ENCODE results near the gene UQCRC2. TPM values are rescaled to one million over a fixed set of nuclear protein-coding genes. Genes with fewer than 3 reads are reported as not detected.

UQCRC2 gene
- total RNA-seq, 2 donors from 2014 or later, result 79.5 to 122 TPM

DNA sequence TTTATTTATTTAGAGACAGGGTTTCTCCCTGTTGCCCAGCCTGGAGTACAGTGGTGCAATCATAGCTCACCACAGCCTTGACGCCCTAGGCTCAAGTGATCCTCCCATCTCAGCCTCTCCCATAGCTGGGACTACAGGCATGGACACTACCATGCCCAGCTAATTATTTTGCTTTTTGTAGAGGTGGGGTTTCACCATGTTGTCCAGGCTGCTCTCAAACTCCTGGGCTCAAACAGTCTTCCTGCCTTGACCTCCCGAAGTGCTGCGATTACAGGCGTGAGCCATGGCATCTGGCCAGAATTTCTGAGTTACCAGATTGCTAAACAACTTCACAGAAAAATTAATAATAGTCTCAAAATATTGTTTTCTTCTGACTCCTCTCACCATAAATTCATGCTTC lies 76.5 kb downstream of the UQCRC2 start:
- Histone ChIP-seq H3K36me3 (no peaks in the 10 kb centered on the region), H3K27ac (no peak overlapping the region), H3K4me3 (no peak overlapping the region), H3K9me3 (no peaks in the 10 kb centered on the region), H3K27me3 (replicated peaks; ENCODE audit: insufficient read depth) (no peaks in the 10 kb centered on the region), H3K4me1 (ENCODE audit: control insufficient read depth in 1 of 2, low read depth in 2 of 2) (peaks cover 3 to 8% of the 10 kb centered on the region in 2 donors)
- DNase-seq (ENCODE audit: low spot score) (no peak), ATAC-seq (ENCODE audit: insufficient number of reproducible peaks, low FRiP score, low read depth) (no peak)
- TF ChIP-seq, protein P1, sequence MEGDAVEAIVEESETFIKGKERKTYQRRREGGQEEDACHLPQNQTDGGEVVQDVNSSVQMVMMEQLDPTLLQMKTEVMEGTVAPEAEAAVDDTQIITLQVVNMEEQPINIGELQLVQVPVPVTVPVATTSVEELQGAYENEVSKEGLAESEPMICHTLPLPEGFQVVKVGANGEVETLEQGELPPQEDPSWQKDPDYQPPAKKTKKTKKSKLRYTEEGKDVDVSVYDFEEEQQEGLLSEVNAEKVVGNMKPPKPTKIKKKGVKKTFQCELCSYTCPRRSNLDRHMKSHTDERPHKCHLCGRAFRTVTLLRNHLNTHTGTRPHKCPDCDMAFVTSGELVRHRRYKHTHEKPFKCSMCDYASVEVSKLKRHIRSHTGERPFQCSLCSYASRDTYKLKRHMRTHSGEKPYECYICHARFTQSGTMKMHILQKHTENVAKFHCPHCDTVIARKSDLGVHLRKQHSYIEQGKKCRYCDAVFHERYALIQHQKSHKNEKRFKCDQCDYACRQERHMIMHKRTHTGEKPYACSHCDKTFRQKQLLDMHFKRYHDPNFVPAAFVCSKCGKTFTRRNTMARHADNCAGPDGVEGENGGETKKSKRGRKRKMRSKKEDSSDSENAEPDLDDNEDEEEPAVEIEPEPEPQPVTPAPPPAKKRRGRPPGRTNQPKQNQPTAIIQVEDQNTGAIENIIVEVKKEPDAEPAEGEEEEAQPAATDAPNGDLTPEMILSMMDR (IDR thresholded peaks at IDR 0.05), result no peak

DNA sequence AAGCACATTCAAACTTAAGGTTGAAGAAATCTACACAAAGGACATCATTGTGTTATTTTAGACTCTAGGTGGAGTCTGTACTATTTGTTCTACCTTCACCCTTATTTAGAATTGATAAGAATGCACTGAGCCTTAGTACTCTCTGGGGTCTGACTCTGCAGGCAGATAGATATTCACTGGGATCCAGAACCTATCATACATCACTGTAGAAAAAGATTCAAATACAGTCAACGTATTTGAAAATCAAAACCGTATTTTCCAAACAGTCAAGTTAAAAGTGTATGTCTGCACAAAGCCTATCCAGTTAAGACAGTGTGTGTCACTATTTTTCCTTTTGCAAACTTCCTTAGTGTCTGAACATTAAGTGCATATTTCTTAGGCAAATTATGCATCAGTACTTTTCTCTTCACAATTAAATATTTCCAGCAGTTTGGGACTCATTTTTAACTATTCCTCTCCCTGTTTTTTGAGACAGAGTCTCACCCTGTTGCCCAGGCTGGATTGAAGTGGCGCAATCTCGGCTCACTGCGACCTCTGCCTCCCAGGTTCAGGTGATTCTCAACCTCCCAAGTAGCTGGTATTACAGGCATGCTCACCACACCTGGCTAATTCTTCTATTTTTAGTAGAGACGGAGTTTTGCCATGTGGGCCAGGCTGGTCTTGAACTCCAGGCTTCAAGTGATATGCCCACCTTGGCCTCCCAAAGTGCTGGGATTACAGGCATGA lies 77.1 kb downstream of the UQCRC2 start:
- Histone ChIP-seq H3K4me3 (no peak overlapping the region), H3K36me3 (no peaks in the 10 kb centered on the region), H3K27ac (no peak overlapping the region), H3K4me1 (ENCODE audit: control insufficient read depth in 1 of 2, low read depth in 2 of 2) (peaks cover 3 to 8% of the 10 kb centered on the region in 2 donors), H3K27me3 (replicated peaks; ENCODE audit: insufficient read depth) (no peaks in the 10 kb centered on the region), H3K9me3 (no peaks in the 10 kb centered on the region)
- DNase-seq (ENCODE audit: low spot score) (no peak), ATAC-seq (ENCODE audit: insufficient number of reproducible peaks, low FRiP score, low read depth) (no peak)
- TF ChIP-seq, protein P1 (IDR thresholded peaks at IDR 0.05), result no peak

DNA sequence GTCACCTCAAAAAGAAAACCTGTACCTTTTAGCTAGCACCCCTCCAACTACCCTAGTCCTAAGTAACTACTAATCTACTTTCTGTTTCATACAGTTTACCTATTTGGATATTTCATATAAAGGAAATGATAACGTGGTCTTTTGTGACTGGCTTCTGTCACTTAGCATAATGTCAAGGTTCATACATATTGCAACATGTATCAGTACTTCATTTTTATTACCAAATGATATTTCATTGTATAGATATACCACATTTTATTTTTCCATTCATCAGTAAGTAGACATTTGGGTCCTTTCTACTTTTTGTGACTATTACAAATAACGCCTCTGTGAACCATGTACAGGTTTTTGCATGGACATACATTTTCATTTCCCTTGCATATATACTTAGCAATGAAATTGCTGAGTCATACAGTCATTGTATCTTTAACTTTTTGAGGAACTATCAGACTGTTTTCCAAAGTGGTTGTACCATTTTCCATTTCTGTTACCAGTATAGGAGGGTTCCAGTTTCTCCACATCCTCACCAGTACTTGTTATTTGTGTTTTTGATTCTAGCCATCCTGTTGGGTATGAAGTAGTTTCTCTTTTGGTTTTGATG lies 78.4 kb downstream of the UQCRC2 start:
- H3K4me1 ChIP-seq (ENCODE audit: control insufficient read depth in 1 of 2, low read depth in 2 of 2), result peaks cover 3 to 7% of the 10 kb centered on the region in 2 donors
- H3K27ac ChIP-seq, result no peak overlapping the region
- H3K36me3 ChIP-seq, result no peaks in the 10 kb centered on the region
- no peaks in the 10 kb centered on the region for H3K9me3 ChIP-seq
- no peak overlapping the region for H3K4me3 ChIP-seq
- H3K27me3 ChIP-seq (replicated peaks; ENCODE audit: insufficient read depth), result no peaks in the 10 kb centered on the region
- no peak for ATAC-seq (ENCODE audit: insufficient number of reproducible peaks, low FRiP score, low read depth)
- TF ChIP-seq, protein P1 (IDR thresholded peaks at IDR 0.05), result no peak
- DNase-seq (ENCODE audit: low spot score), result no peak

Other genes starting within 250 kb of the UQCRC2 start
- gene NPIPB4, start 95.6 kb upstream of the UQCRC2 start, total RNA-seq, result 100 to 1,000 TPM; 114 to 140 TPM
- gene PDZD9, start 47.8 kb downstream of the UQCRC2 start, total RNA-seq, result not detected
- 10 to 100 TPM; 16.1 to 33.6 TPM for gene MOSMO, start 54.8 kb downstream of the UQCRC2 start, total RNA-seq
- 1 to 10 TPM in 1 of 2 donors, not detected in 1; 2.3 TPM for gene VWA3A, start 139.2 kb downstream of the UQCRC2 start, total RNA-seq
- gene SDR42E2, start 209.1 kb downstream of the UQCRC2 start, total RNA-seq, result not detected